ENCODE measurements around the gene KCNAB1. TPM values are rescaled to one million over a fixed set of nuclear protein-coding genes. Genes with fewer than 3 reads are reported as not detected.

The KCNAB1 gene
- total and polyA plus RNA-seq, 2 of the 8 experiments (the other 6 are each of a cell fraction or from before 2014, with no cell fraction given), result 0.51 to 2.3 TPM

GRCh38 chr3:156253150-156253549 is 132.8 kb downstream of the KCNAB1 start:
- Histone ChIP-seq H3K79me2 (ENCODE audit: control insufficient read depth in 1 of 2, insufficient read depth in 2 of 2, low read length in 2 of 2) (no peaks in the 10 kb centered on the region), H3K56ac (replicated peaks; ENCODE audit: insufficient read length, low read depth, low read length) (no peak overlapping the region), H3K36me3 (ENCODE audit: control insufficient read depth in 2 of 4, insufficient read depth in 4 of 4, low read length in 3 of 4) (no peaks in the 10 kb centered on the region), H2BK15ac (ENCODE audit: low read length) (no peak overlapping the region), H2BK120ac (replicated peaks; ENCODE audit: low read depth, low read length) (no peak overlapping the region), H3K18ac (ENCODE audit: extremely low read depth, low read length) (no peak overlapping the region), H2AK5ac (ENCODE audit: low read depth, low read length) (no peak overlapping the region), H4K5ac (ENCODE audit: insufficient read length, low read depth, low read length) (no peak overlapping the region), H2BK12ac (ENCODE audit: low read depth, low read length) (no peak overlapping the region), H3K4ac (replicated peaks; ENCODE audit: insufficient read length, low read depth, low read length) (no peak overlapping the region), H2BK20ac (ENCODE audit: low read length) (no peak overlapping the region), H3K9me3 (ENCODE audit: insufficient read depth in 2 of 2, low read depth in 1 of 2, low read length in 1 of 2) (no peaks in the 10 kb centered on the region), H3K9ac (replicated peaks in 1 of 4; ENCODE audit: extremely low read depth in 1 of 4, low read depth in 3 of 4, low read length in 3 of 4) (no peak overlapping the region), H3K4me3 (ENCODE audit: extremely low read depth in 1 of 4, insufficient read depth in 2 of 4, low read depth in 3 of 4, low read length in 4 of 4) (no peak overlapping the region), H3K27me3 (replicated peaks in 1 of 4; ENCODE audit: control insufficient read depth in 3 of 4, extremely low read depth in 1 of 4, insufficient read depth in 3 of 4, low read length in 3 of 4) (no peaks in the 10 kb centered on the region; a peak in 2 of 7 replicates), H4K8ac (ENCODE audit: extremely low read depth, insufficient read depth, low read length) (no peak overlapping the region), H4K91ac (replicated peaks; ENCODE audit: insufficient read length, low read length) (no peak overlapping the region), H3K79me1 (ENCODE audit: low read depth, low read length) (no peaks in the 10 kb centered on the region), H2BK5ac (ENCODE audit: low read depth, low read length) (no peak overlapping the region), H3K27ac (ENCODE audit: low read depth, low read length) (no peak overlapping the region), H4K20me1 (replicated peaks in 1 of 2; ENCODE audit: control insufficient read depth in 1 of 2, insufficient read depth in 2 of 2, low read length in 2 of 2) (no peaks in the 10 kb centered on the region), H3K23ac (ENCODE audit: insufficient read length) (no peak overlapping the region), H2AFZ (ENCODE audit: low read length) (no peak overlapping the region), H3K4me2 (ENCODE audit: insufficient read depth in 1 of 2, low read depth in 2 of 2, low read length in 2 of 2) (no peak overlapping the region), H3K23me2 (ENCODE audit: low read depth, low read length) (no peaks in the 10 kb centered on the region), H3K14ac (ENCODE audit: insufficient read length) (no peak overlapping the region), H3K4me1 (replicated peaks in 1 of 4; ENCODE audit: control insufficient read depth in 3 of 4, insufficient read depth in 4 of 4, low read length in 3 of 4) (no peaks in the 10 kb centered on the region)
- DNase-seq (ENCODE audit: low read depth in 1 of 2, low spot score in 2 of 2) (no peak), FAIRE-seq (no peak)
- ChIA-PET POLR2A (ENCODE audit: partially characterized antibody) (no interaction called here), CTCF (ENCODE audit: partially characterized antibody) (interaction anchor here (1.2 to 1.9 kb wide), 4 partner anchors 101 to 210 kb away, joined by 4 to 8 read pairs (median 4); no protein-coding TSS in a partner anchor)
- WGBS, 2 experiments (ENCODE audit: extremely low coverage in 1 of 2, insufficient coverage in 1 of 2, insufficient read length in 1 of 2, insufficient replicate concordance in 2 of 2, low coverage in 1 of 2, low lambda C conversion rate in 2 of 2, missing lambda C conversion rate in 1 of 2), result 100% methylated on average over 1 of the region's 1 CpG; no CpG with 5 or more reads in 1 of the 2 experiments
- TF ChIP-seq POLR2A (IDR thresholded peaks at IDR 0.05; ENCODE audit: control extremely low read depth in 1 of 2, low read depth in 2 of 2, low read length in 2 of 2) (no peak), RNF2 (IDR thresholded peaks at IDR 0.05; ENCODE audit: borderline replicate concordance, low read depth, low read length, missing control alignments, poor library complexity, severe bottlenecking) (no peak), EGR1 (IDR thresholded peaks at IDR 0.05; ENCODE audit: borderline replicate concordance, low read depth, low read length) (no peak)

Data from H1 (cell line).